Activated CD4-positive, alpha-beta T cell treated with anti-CD3 and anti-CD28 coated beads for 1 hour (primary cell): ENCODE results near the gene FAM118B.

Experiments
- DNase-seq: peaks from one replicate; pipeline ENCODE4 v3.0.0-alpha.2; 2020

FAM118B gene

GRCh38 chr11:126211236-126212088 lies at the start of gene FAM118B, which contains the start of gene RPUSD4:
TSS of gene FAM118B (plus strand) at chr11:126211782. CDS start at chr11:126235002, 23,220 bp downstream.
TSS of gene RPUSD4 (minus strand) at chr11:126211650. CDS start at chr11:126211638, 12 bp downstream.
- peak; percentile 98 for DNase-seq

- DNase-seq: no peak
These were observed 49.1 kb upstream of the FAM118B start for GRCh38 chr11:126162306-126163030.

- DNase-seq: no peak
These were observed 48.4 kb upstream of the FAM118B start for GRCh38 chr11:126163074-126163700.

GRCh38 chr11:126163779-126164178 lies 47.8 kb upstream of the FAM118B start:
- DNase-seq: no peak

- no peak for DNase-seq
These were observed 46.8 kb upstream of the FAM118B start for GRCh38 chr11:126164781-126165180.

GRCh38 chr11:126165311-126165720 lies 46.3 kb upstream of the FAM118B start:
- no peak for DNase-seq

GRCh38 chr11:126165757-126166156 lies 45.8 kb upstream of the FAM118B start:
- no peak for DNase-seq

GRCh38 chr11:126166413-126166812 lies 45.2 kb upstream of the FAM118B start:
- DNase-seq: no peak

GRCh38 chr11:126167488-126167887 lies 44.1 kb upstream of the FAM118B start:
- DNase-seq: no peak

- no peak for DNase-seq
These were observed 42.3 kb upstream of the FAM118B start for GRCh38 chr11:126169291-126169690.

- no peak for DNase-seq
These were observed 39.0 kb upstream of the FAM118B start for GRCh38 chr11:126172596-126173038.

GRCh38 chr11:126173257-126173656 lies 38.3 kb upstream of the FAM118B start:
- no peak for DNase-seq

- DNase-seq: no peak
These were observed 36.8 kb upstream of the FAM118B start for GRCh38 chr11:126174816-126175215.

- no peak for DNase-seq
These were observed 36.2 kb upstream of the FAM118B start for GRCh38 chr11:126175393-126175792.

GRCh38 chr11:126176853-126177470 lies 34.6 kb upstream of the FAM118B start:
- no peak for DNase-seq

- no peak for DNase-seq
These were observed 29.4 kb upstream of the FAM118B start for GRCh38 chr11:126181939-126182730.

- DNase-seq: no peak
These were observed 28.7 kb upstream of the FAM118B start for GRCh38 chr11:126182787-126183445.

GRCh38 chr11:126185259-126186024 lies 26.1 kb upstream of the FAM118B start:
- no peak for DNase-seq

GRCh38 chr11:126186025-126186698 lies 25.4 kb upstream of the FAM118B start:
- no peak for DNase-seq
